Measurements from ENCODE around the gene ADAD2.
A peak's percentile ranks its signal among the peaks of the same experiment; 100 is the strongest.

Gene ADAD2

GRCh38 chr16:84177741-84178073 is 13.2 kb upstream of the ADAD2 start:
- DNase-seq, result no peak

- DNase-seq, result no peak
These were observed 12.7 kb upstream of the ADAD2 start for GRCh38 chr16:84178146-84178765.

GRCh38 chr16:84178892-84179611 is 11.9 kb upstream of the ADAD2 start:
- no peak for DNase-seq

- DNase-seq, result no peak
These were observed 11.2 kb upstream of the ADAD2 start for GRCh38 chr16:84179612-84180320.

- DNase-seq, result no peak
These were observed 10.3 kb upstream of the ADAD2 start for GRCh38 chr16:84180519-84181140.

GRCh38 chr16:84181144-84181915 is 9.6 kb upstream of the ADAD2 start:
- no peak for DNase-seq

GRCh38 chr16:84182104-84182503 is 8.9 kb upstream of the ADAD2 start:
- DNase-seq, result no peak

- no peak for DNase-seq
These were observed 8.0 kb upstream of the ADAD2 start for GRCh38 chr16:84182680-84183571.

GRCh38 chr16:84183572-84183875 is 7.4 kb upstream of the ADAD2 start:
- no peak for DNase-seq

- no peak for DNase-seq
These were observed 6.9 kb upstream of the ADAD2 start for GRCh38 chr16:84183911-84184591.

GRCh38 chr16:84184775-84185174 is 6.2 kb upstream of the ADAD2 start:
- no peak for DNase-seq

GRCh38 chr16:84186685-84187437 is 4.1 kb upstream of the ADAD2 start, which contains the start of gene TAF1C:
TAF1C (minus strand) TSS chr16:84187057; CDS start chr16:84184988, 2,069 bp downstream.
- DNase-seq, result peak; percentile 91

GRCh38 chr16:84191466-84191865 is 509 bp downstream of the ADAD2 start:
- DNase-seq, result no peak

GRCh38 chr16:84193480-84193879 is 2.5 kb downstream of the ADAD2 start:
- no peak for DNase-seq

GRCh38 chr16:84194018-84194417 is 3.1 kb downstream of the ADAD2 start:
- DNase-seq, result no peak

GRCh38 chr16:84194470-84195200 is 3.7 kb downstream of the ADAD2 start:
- DNase-seq, result no peak

- no peak for DNase-seq
These were observed 4.5 kb downstream of the ADAD2 start for GRCh38 chr16:84195201-84196093.

- DNase-seq, result no peak
These were observed 5.1 kb downstream of the ADAD2 start for GRCh38 chr16:84196101-84196500.
